ENCODE measurements around the gene ANKS1B.

- TF ChIP-seq CTCF (IDR thresholded peaks at IDR 0.05) (no peak), POLR2A (IDR thresholded peaks at IDR 0.05) (no peak)
Measured at GRCh38 chr12:99287136-99287535, 697.6 kb downstream of the ANKS1B start.

Data from Peyer's patch (tissue), 4 donors.